NCI-H446 treated with DMSO at 0.1 percent for 48 hours (cell line): ENCODE results near the gene SLC43A2.

ENCODE experiments used
- DNase-seq: peaks from one replicate; lab custom pipeline; 2025; lab: John Stamatoyannopoulos, UW

The SLC43A2 gene

GRCh38 chr17:1643999-1644492, 15.4 kb upstream of the SLC43A2 start:
- DNase-seq = no peak

GRCh38 chr17:1643293-1643998, 14.8 kb upstream of the SLC43A2 start:
- no peak for DNase-seq

GRCh38 chr17:1641065-1641403, 12.4 kb upstream of the SLC43A2 start:
- DNase-seq = no peak

- DNase-seq = no peak
Measured at GRCh38 chr17:1640329-1641064, 11.9 kb upstream of the SLC43A2 start.

GRCh38 chr17:1639549-1640180, 11.0 kb upstream of the SLC43A2 start:
- no peak for DNase-seq

GRCh38 chr17:1638624-1639300, 10.1 kb upstream of the SLC43A2 start:
- DNase-seq = no peak

GRCh38 chr17:1638171-1638590, 9.5 kb upstream of the SLC43A2 start:
- no peak for DNase-seq

GRCh38 chr17:1636732-1637285, 8.2 kb upstream of the SLC43A2 start:
- DNase-seq = no peak

GRCh38 chr17:1635675-1636465, 7.2 kb upstream of the SLC43A2 start:
- DNase-seq = no peak

- DNase-seq = no peak
Measured at GRCh38 chr17:1634841-1635650, 6.4 kb upstream of the SLC43A2 start.

- DNase-seq = no peak
Measured at GRCh38 chr17:1630662-1631061, 2.0 kb upstream of the SLC43A2 start.

GRCh38 chr17:1629504-1630310, 1.1 kb upstream of the SLC43A2 start:
- no peak for DNase-seq

GRCh38 chr17:1628856-1629503, 346 bp upstream of the SLC43A2 start:
- DNase-seq = peak; percentile 80

- no peak for DNase-seq
Measured at GRCh38 chr17:1627182-1627981, 1.3 kb downstream of the SLC43A2 start.

- no peak for DNase-seq
Measured at GRCh38 chr17:1626333-1626732, 2.3 kb downstream of the SLC43A2 start.

- no peak for DNase-seq
Measured at GRCh38 chr17:1625581-1625980, 3.1 kb downstream of the SLC43A2 start.

- no peak for DNase-seq
Measured at GRCh38 chr17:1625053-1625452, 3.6 kb downstream of the SLC43A2 start.

- DNase-seq = no peak
Measured at GRCh38 chr17:1624650-1625049, 4.0 kb downstream of the SLC43A2 start.
